Kidney (tissue), 14 donors: ENCODE results near the gene CLCN7. TPM values are rescaled to one million over a fixed set of nuclear protein-coding genes. Genes with fewer than 3 reads are reported as not detected.

Source experiments
- DNase-seq, 5 donors: peaks; one replicate each; pipeline ENCODE4 v3.0.0-alpha.2; 2013 to 2020
- FAIRE-seq: peaks from 2 replicates; lab custom pipeline; 2012; peaks lifted over from hg19 to GRCh38; lab: Jason Lieb, UNC
- H3K27ac ChIP-seq, 2 donors: one replicate each; pipeline ENCODE4 v1.7.0; 2013; ENCODE audit warnings: low read depth in 2 of 2, low read length in 2 of 2, inconsistent platforms in 1 of 2
- H3K27me3 ChIP-seq: one replicate; pipeline ENCODE4 v1.7.1; 2013; ENCODE audit warnings: low read length, inconsistent platforms; ENCODE audit not compliant: control insufficient read depth, insufficient read depth
- H3K36me3 ChIP-seq, 3 donors: one replicate each; pipeline versions ENCODE4 v1.7.0 to v1.7.1; 2013; ENCODE audit warnings: low read length in 3 of 3, control low read depth in 1 of 3, inconsistent platforms in 1 of 3; ENCODE audit not compliant: insufficient read depth in 3 of 3, control insufficient read depth in 2 of 3
- H3K4me1 ChIP-seq, 3 donors: one replicate each; pipeline versions ENCODE4 v1.7.0 to v1.7.1; 2013; ENCODE audit warnings: low read length in 3 of 3, inconsistent platforms in 1 of 3, low read depth in 1 of 3; ENCODE audit not compliant: control insufficient read depth in 2 of 3, insufficient read depth in 2 of 3
- H3K4me3 ChIP-seq, 3 donors: one replicate each; pipeline versions ENCODE4 v1.7.0 to v1.8.1; 2013; ENCODE audit warnings: low read length in 3 of 3, control low read depth in 1 of 3, inconsistent platforms in 1 of 3
- H3K9ac ChIP-seq, 3 donors: one replicate each; pipeline versions ENCODE4 v1.7.0 to v1.7.1; 2013; ENCODE audit warnings: low read length in 3 of 3, control low read depth in 1 of 3, inconsistent platforms in 1 of 3
- H3K9me3 ChIP-seq, 3 donors: one replicate each; pipeline versions ENCODE4 v1.7.0 to v1.7.1; 2013; ENCODE audit warnings: low read length in 3 of 3, control low read depth in 1 of 3, inconsistent platforms in 1 of 3; ENCODE audit not compliant: control insufficient read depth in 2 of 3, insufficient read depth in 1 of 3
- CTCF ChIP-seq: IDR thresholded peaks from 3 replicates; pipeline ENCODE4 v1.5.1; 2012; ENCODE audit warnings: mild to moderate bottlenecking, moderate library complexity, borderline replicate concordance; ENCODE audit not compliant: insufficient read depth; ENCODE audit errors: extremely low read depth
- intact Hi-C: fragments of 100-400 bp; cut with DNase I; formaldehyde crosslinking; loops from one replicate; pipeline ENCODE4 v1.11.1; 2022
- polyA plus RNA-seq: library from polyadenylated mRNA; stranded (reverse); fragments of 350-450 nt; fragmentation: Illumina TruSeq; extraction: RNeasy Lipid Tissue Mini Kit (QIAGEN cat#74804); gene quantifications from one replicate; pipeline ENCODE4 v1.2.3, GENCODE V29; 2014; ENCODE audit warnings: low read depth, low replicate concordance; ENCODE audit not compliant: insufficient read depth
- total RNA-seq: library from RNA; stranded (reverse); fragmentation: NEBNext Ultra II Directional; extraction: Animal tissue kit (Norgen Biotek cat#: 25700); gene quantifications from one replicate; pipeline ENCODE4 v1.2.1, GENCODE V29; 2021
- donor health status: control.
- donor health status: control.
- donor health status: control.
- donor health status: control.
- donor health status: control.
- donor health status: DM: yes; HTN: yes; CAD: no.
- donor health status: Normal renal cell carcinoma (clear cell type).

Gene CLCN7
- total and polyA plus RNA-seq, 2 donors from 2014 or later = 38.9 to 92.5 TPM

GRCh38 chr16:1432388-1433262 is 42.2 kb downstream of the CLCN7 start:
- no peaks in the 10 kb centered on the region for H3K36me3 ChIP-seq
- intact Hi-C loops = no loop called here
- no peaks in the 10 kb centered on the region for H3K9me3 ChIP-seq
- no peak for DNase-seq
- no peaks in the 10 kb centered on the region for H3K4me1 ChIP-seq
- H3K27ac ChIP-seq = no peak overlapping the region
- FAIRE-seq = no peak
- H3K9ac ChIP-seq = no peak overlapping the region
- no peak for TF ChIP-seq CTCF
- no peak overlapping the region for H3K4me3 ChIP-seq
- no peaks in the 10 kb centered on the region for H3K27me3 ChIP-seq

- Histone ChIP-seq H3K4me3 (no peak overlapping the region), H3K4me1 (no peaks in the 10 kb centered on the region), H3K36me3 (no peaks in the 10 kb centered on the region), H3K9ac (no peak overlapping the region), H3K27me3 (no peaks in the 10 kb centered on the region), H3K9me3 (no peaks in the 10 kb centered on the region), H3K27ac (no peak overlapping the region)
- TF ChIP-seq CTCF = no peak
- FAIRE-seq (no peak), DNase-seq (no peak)
- intact Hi-C loops = no loop called here
Observed at GRCh38 chr16:1431497-1432270, 43.1 kb downstream of the CLCN7 start.

- Histone ChIP-seq H3K27ac (no peak within 1 kb of the TSS), H3K36me3 (no peaks in the 10 kb centered on the region), H3K9ac (no peak within 1 kb of the TSS), H3K4me3 (no peak within 1 kb of the TSS), H3K4me1 (no peaks in the 10 kb centered on the region), H3K9me3 (no peaks in the 10 kb centered on the region), H3K27me3 (no peaks in the 10 kb centered on the region)
- no peak for TF ChIP-seq CTCF
- FAIRE-seq (no peak), DNase-seq (peak in 2 of 5 donors; percentile 65 to 70)
- intact Hi-C loops = no loop called here
Observed at GRCh38 chr16:1430759-1431496, 43.9 kb downstream of the CLCN7 start, which contains the start of gene PERCC1. Gene PERCC1 (plus strand): TSS chr16:1431078. CDS start chr16:1432594, 1,516 bp downstream.
